Inferior parietal cortex (tissue), 1 donor: ENCODE data around the gene PRXL2C.
"Not testable (repeated sequence)": the region's sequence is repeated elsewhere in the genome, so short reads cannot be mapped to it uniquely, and the experiment has no call there.

Experiments used
- DNase-seq: peaks from one replicate; pipeline ENCODE4 v3.0.0-alpha.2; 2016; ENCODE audit errors: extremely low spot score

Gene PRXL2C, protein sequence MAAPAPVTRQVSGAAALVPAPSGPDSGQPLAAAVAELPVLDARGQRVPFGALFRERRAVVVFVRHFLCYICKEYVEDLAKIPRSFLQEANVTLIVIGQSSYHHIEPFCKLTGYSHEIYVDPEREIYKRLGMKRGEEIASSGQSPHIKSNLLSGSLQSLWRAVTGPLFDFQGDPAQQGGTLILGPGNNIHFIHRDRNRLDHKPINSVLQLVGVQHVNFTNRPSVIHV

DNA sequence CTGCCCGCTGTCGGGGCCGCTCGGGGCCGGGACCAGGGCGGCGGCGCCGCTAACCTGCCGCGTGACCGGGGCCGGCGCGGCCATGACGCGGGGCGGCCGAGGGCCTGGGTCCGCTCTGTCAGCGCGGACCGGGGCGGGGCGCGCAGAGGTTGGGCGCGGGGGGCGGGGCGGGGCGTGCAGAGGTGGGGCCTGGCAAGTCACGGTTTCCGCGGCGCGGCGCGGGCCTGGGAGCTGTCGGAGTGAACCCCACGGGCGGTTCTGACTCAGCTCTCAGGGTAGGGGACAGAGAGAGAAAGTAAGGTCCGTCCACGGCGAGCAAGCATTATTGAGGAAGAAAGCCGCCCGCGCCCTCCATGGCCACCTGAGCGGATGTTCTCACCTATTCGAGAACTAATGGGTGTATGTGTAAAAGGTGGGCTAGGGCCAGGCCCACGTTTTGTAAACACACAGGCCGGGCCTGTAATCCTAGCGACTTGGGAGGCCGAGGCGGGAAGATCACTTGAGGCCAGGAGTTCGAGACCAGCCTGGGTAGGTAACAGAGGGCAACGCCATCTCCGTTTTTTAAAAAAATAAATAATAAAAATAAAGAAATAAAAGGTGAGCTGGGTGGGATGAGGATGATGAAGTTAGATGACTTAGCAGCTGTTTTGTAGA, at the start of gene PRXL2C:
TSS of gene PRXL2C (minus strand) at position 120 of the 654 bp plus-strand sequence. CDS start at position 84, 36 bp downstream.
- peak; percentile 18 for DNase-seq

DNA sequence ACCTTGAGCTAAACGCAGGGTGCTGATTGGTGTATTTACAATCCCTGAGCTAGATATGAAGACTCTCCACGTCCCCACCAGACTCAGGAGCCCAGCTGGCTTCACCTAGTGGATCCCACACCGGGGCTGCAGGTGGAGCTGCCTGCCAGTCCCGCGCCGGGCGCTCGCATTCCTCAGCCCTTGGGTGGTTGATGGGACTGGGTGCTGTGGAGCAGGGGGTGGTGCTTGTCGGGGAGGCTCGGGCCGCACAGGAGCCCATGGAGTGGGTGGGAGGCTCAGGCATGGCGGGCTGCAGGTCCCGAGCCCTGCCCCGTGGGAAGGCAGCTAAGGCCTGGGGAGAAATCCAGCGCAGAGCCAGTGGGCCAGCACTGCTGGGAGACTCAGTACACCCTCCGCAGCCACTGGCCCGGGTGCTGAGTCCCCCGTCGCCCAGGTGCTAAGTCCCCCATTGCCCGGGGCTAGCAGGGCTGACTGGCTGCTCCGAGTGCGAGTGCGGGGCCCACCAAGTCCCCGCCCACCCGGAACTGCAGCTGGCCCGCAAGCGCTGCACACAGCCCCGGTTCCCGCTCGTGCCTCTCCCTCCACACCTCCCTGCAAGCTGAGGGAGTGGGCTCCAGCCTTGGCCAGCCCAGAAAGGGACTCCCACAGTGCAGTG, 45.7 kb upstream of the PRXL2C start:
- not testable (repeated sequence) for DNase-seq

DNA sequence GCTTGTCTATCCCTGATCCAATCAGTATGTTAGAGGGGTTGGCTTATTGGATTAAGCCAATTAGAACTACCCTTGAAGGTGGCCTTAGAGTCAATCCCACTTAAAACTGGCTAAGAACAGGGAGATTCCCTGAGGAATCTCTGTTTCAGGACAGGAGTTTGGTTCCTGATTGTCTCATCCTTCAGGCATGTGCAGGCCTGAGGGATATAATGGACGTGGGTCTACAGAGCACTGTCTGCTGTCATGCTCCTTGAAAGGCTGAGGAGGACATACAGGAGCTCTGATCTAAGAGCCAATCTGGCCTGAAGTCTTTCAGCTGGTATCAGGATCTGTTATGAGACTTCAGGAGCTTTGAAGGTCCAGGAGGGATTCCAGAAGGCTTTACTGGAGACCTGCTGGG, 36.2 kb upstream of the PRXL2C start:
- DNase-seq: no peak

DNA sequence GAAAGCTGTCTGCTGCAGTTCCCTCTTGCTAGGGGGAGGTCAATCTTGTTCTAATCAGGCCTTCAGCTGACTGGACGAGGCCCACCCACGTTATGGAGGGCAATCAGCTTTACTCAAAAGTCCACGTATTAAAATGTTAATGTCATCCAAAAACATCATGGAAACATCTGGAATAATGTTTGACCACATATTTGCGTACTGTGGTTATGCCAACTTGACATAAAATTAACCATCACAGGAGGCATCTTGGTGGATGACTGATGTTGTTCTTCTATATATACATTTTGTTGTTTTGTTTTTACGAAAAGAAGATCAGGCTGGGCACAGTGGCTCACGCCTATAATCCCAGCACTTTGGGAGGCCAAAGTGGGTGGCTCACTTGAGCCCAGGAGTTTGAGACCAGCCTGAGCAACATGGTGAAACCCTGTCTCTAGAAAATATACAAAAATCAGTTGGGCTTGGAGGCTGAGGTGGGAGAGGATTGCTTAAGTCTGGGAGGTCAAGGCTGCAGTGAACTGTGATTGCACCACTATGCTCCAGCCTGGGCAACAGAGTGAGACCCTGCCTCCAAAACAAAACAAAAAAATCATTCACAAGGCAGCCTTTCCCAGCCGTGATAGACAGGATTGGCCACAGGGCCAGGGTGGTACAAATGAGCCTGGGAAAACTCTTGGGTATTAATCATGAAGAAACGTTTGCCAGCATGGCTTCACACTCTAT, 33.8 kb upstream of the PRXL2C start:
- no peak for DNase-seq

DNA sequence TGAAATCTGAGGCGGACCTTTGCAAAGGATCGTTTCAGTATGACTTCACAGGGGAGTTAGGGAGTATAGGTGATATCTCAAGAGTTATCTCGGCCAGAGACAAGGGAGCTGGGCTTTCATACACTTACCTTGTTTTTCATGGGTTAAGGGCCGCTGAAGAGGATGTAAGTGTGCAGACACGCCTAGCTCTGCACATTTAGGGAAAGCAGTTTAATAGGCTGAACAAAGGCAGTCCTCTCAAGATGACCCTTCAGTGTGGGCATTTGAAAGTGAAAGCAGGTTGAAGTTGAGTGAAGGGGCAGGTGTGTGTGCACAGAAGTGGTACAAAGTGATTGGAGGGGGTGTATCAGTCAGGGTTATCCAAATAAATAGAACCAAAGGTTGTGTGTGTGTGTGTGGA, 33.1 kb upstream of the PRXL2C start:
- DNase-seq: no peak

DNA sequence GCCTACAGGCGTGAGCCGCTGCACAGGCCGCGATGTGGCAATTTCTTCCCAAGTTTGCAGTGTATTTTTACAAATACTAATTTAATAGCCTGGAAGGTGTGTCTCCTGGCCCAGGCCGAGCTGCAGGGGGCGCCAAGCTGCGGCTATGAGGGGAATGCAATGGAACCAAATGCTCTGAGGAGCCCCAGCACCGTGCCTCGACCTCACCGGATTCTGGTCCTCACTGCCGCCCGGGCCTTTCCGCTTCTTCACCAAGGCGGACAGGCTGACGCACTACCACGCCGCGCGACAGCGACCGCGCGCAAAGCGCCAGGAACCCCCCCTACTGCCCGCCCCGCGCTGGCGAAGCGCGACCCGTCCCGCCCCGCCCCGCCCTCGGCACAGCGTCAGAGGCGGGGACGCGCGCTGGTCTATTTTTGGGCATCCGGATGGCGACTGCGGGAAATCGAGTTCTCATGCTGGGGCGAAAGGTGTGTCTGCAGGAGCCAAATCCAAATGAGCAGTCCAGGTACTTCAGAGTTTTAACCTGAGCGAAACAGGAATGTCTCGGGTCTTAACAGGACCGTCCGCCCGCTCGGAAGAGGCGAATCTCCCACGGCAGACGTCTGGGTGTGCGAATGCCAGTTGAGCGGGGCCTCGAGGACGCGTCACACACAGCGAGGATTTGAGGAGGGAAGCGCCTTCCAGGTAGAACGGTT, 31.7 kb upstream of the PRXL2C start:
- peak; percentile 69 for DNase-seq

DNA sequence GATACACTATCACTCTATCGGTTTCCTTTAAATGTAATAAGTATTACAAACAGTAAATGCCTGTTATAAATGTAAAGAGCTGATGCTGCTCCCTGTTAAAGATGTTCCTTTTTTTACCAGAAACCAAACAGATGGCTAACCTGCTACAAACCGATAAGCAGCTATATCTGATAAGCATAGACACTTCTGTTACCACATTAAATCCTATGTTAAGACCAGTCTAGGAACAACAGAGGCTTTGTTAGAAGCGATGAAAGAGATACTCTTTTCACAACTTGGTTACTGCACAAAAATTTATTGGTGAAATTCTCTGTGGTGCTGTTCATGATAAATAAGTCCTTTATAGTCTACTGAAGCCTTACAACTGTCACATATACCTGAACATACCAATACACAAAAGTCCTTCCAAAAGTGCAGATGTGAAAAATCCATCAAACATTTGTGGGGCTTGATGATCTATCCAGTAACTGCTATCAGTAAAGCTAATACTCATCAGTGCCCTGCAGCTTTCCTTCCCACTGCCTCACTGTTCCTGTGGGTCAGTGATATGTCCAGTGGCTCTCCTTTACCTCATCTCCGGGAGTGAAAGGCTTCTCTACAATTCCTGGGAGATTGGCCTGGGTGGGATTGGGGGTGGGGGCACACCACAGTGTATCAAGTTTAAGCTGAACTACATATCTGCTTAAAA, 25.8 kb upstream of the PRXL2C start:
- no peak for DNase-seq

DNA sequence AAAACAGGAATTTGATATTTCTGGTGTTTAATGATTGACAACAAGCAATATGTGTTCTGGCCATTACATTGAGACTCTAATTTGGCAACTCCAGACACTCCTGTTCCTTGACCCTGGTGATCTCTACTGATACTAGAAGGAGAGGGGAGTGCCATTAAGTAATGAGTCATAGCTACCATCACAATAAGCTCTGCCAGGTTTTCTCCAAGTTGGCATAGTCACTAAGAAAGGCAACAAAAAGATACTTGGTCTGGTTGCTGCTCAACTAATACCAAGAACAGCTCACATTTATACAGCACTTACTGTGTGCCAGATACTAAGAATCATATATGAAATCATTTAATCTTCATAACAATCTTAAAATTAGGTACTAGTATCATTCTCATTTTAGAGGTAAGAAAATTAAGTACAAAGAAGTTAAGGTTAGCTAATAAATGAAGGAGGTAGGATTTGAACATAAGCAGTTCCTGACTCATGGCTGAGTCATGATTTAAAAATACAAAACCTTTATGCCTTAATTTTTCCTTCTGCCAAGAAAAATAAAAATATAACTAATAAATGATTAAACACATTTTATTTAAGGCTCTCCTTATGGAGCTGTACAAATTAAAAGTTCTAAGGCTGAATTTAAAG, 19.9 kb upstream of the PRXL2C start:
- DNase-seq: no peak

DNA sequence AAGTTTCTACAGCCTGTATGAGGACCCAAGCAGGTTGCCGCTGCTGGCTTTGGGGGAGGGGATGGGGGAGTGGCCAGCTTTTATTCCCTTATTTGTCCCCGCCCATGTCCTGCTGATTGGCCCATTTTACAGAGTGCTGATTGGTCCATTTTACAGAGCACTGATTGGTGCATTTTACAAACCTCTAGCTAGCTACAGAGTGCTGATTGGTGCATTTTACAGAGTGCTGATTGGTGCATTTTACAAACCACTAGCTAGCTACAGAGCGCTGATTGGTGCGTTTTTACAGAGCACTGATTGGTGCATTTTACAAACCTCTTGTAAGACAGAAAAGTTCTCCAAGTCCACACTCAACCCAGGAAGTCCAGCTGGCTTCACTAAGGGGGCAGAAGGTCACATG, 18.7 kb upstream of the PRXL2C start:
- not testable (repeated sequence) for DNase-seq

DNA sequence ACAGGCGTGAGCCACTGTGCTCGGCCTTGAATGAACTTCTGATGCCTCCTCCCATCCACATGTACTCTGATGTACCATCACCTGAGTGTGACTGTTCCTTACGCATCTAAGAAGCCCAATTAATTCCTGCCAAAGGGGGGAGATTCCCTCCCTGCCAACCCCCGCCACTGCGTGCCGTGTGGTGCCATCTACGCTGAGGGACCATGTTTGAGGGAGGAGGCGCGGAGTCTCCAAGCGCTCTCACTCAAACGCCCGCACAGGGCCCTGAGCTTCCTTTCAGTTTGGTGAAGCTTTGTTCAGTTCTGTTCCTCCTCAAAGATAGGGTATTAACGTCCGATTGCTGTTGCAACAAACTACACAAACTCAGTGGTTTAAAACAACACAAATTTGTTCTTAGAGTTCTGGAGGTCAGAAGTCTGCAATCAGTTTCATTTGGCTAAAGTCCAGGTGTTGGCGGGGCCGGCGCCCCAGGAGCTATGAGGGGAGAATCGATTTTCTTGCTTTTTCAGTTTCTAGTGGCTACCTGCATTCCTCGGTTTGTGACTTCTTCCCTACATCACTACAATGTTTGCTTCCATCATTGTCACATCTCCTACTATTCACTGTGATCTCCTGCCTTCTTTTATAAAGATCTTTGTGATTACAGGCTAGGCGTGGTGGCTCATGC, 13.9 kb upstream of the PRXL2C start:
- no peak for DNase-seq

DNA sequence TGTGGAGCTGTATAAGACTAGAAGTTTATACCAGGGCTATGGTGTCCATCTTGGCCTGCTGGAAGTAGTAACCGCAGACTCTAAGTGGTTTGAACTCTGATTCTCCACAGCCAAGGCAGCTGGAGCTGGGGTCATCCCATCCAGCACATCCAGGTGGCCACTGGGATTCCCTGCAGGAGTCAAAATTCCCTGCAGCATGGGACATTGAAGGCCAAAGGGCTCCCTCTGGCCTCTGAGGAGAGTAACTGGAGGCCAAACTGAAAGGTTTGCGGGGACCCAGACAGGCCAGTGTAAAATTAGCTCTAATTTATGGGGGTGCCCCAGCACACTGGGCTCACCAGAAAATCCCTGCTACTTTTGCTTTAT, 12.2 kb upstream of the PRXL2C start:
- no peak for DNase-seq

DNA sequence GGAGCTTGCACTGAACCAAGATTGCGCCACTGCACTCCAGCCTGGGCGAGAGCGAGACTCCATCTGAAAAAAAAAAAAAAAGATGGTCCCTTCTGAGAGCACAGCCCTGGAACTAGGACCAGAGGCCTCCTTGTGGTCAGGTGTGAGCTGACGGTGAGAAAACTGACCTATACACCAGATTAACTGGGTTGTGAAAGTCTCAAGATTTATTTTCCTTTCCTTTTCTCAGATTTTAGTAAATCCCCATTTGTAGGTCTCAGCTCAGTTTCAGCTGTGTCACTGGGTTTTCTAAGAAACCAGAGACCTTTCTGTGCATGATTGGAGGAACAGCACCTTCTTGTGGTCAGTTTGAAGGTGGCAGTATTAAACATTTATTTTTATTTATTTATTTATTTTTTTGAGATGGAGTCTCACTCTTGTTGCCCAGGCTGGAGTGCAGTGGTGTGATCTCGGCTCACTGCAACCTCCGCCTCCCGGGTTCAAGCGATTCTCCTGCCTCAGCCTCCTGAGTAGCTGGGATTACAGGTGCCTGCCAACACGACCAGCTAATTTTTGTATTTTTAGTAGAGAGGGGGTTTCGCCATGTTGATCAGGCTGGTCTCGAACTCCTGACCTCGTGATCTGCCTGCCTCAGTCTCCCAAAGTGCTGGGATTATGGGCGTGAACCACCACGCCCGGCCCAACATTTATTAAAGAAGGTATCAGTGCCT, 11.7 kb upstream of the PRXL2C start:
- DNase-seq: peak; percentile 66

DNA sequence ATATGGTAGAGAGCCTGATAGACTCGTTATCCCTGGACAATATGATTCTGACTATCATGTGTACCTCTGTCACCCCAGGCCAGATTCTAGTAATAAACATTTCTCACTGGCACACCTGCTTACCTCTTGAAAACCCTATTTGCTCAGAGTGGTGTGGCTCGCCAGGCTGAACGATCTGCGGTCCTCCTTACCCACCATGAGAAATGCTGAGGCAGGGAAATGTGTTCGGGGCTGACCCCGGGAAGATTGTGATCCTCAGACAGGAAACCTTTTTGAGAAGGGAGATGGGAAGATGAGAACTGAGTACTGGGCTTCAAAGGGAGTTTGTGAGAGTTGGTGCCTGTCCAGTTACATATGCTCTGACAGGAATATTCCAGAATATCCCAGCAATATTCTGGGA, 10.7 kb upstream of the PRXL2C start:
- DNase-seq: no peak

DNA sequence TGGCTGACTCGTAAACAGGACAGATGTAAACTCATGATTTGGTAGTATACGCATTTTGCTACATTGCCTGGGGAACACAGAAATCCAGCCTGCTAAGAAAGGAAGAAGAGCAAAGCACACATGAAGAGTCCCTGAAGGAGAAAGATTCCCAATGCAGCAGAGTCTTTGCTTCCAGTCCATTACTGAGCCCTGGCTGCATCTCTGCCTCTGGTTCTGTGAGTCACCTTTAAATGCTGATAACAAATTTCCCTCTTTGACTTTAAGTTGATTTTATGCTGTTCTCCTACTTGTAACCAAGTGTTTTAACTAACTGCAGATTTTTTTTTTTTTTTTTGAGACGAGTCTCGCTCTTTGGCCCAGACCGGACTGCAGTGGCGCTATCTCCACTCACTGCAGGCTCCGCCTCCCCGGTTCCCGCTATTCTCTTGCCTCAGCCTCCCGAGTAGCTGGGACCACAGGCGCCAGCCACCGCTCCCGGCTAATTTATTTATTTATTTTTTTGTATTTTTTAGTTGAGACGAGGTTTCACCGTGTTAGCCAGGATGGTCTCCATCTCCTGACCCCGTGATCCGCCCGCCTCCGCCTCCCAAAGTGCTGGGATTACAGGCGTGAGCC, 8.5 kb upstream of the PRXL2C start:
- DNase-seq: no peak

DNA sequence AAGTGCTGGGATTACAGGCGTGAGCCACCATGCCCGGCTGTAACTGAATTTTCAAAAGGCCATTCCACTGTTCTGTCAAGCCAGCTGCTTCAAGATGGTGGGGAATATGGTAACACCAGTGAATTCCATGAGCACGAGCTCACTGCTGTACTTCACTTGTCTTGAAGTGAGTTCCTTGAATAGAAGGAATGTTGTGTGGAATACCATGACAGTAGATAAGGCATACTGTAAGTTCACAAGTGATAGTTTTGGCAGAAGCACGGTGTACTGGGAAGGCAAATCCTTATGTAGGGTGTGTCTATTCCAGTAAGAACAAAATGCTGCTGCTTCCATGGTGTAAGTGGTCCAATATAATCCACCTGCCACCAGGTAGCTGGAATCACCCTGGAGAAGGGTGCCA, 6.6 kb upstream of the PRXL2C start:
- no peak for DNase-seq

DNA sequence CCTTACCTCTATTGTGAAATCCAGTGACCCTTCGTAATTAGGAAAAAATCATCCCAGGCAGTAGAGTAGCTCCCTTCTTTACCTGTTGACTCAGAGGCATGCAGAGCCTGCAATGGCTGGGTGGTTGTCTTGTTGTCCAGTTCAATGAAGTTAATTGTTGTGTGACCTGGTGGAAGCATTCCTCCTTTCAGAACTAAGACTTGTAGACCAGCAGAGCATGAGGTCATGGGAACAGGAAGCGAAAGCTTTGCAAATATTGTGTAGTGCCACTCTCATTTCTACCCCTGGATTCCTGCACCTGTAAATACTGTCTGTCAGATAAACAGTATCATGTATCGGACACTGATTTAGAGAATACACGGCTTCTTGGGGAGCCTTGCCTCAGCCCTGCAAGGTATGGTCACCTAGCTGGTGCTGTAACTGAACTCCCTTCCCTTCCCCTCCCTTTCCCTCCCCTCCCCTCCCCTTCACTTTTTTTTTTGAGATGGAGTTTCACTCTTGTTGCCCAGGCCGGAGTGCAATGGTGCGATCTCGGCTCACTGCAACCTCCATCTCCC, 5.7 kb upstream of the PRXL2C start:
- DNase-seq: no peak

DNA sequence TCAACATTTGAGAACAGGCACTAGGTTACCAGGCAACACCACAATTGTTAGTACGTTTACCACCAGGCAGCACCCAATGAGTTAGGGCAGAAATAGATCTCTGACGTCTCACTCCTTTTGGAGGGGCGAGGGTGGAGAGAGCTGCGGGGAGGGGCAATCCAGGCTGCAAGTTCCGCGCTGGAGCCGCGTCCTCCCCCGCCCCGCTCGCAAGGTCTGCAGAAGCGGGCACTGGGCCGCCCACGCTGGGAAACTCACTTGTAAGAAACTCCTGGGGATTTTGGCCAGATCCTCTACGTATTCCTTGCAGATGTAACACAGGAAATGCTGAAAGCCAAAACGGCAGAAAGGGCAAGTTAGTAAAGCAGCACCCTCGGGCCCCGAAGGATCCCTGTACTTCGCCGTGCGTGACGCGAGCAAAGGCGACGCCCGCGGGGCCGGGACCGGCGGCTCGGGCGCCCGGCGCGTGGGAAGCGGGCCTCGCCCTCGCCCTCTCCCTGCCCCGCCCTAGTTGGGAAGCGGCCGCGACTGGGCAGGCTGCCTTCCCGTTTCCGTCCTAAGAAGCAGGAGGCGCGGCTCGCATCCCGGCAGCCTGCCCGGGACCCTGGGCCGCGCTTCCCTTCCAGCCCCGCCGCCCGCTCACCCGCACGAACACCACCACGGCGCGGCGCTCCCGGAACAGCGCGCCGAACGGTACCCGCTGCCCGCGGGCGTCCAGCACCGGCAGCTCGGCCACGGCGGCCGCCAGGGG, 493 bp downstream of the PRXL2C start:
- DNase-seq: peak; percentile 64

DNA sequence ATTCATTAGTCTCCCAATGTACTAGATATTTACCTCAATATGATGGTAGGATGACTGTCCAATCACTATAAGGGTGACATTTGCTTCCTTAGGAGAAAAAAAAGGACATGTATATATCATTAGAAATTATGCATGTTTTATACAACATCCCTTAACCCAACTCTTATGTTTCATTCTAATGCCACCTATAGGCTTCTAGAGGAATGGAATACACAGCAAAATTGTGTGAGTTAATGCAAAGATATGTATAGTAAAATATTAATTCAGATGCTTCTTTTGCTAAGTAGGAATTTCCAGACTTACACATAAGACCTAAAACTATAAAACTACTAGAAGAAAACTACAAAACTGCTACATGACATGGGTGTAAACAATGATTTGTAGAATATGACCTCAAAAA, 3.5 kb downstream of the PRXL2C start:
- DNase-seq: peak; percentile 26
